DND-41 (cell line): Measurements from ENCODE around the gene MRPS31.

Source experiments
- ATAC-seq: fragments of 200-7000 bp; cut with Tn5 transposase; 3 replicates; pipeline ENCODE4 v1.9.1; 2021; ENCODE audit warnings: low read depth; ENCODE audit not compliant: insufficient read depth
- DNase-seq: peaks from one replicate; pipeline ENCODE4 v3.0.0-alpha.2; 2020
- H2AFZ ChIP-seq: 2 replicates; pipeline ENCODE4 v1.6.0; 2012; ENCODE audit warnings: low read depth, low read length
- H3K27ac ChIP-seq: 2 replicates; pipeline ENCODE4 v1.5.1; 2012; ENCODE audit warnings: low read length, inconsistent platforms
- H3K27me3 ChIP-seq: fragments of 200-600 bp; sonication (generic); 2 replicates; pipeline ENCODE4 v1.6.0; 2012; ENCODE audit warnings: low read length, mild to moderate bottlenecking, inconsistent platforms; ENCODE audit not compliant: insufficient read depth, poor library complexity
- H3K36me3 ChIP-seq: 2 replicates; pipeline ENCODE4 v1.5.1; 2012; ENCODE audit warnings: low read length, inconsistent platforms; ENCODE audit not compliant: insufficient read depth
- H3K4me1 ChIP-seq: 2 replicates; pipeline ENCODE4 v1.5.1; 2012; ENCODE audit warnings: mild to moderate bottlenecking, low read length; ENCODE audit not compliant: insufficient read depth
- H3K4me2 ChIP-seq: 2 replicates; pipeline ENCODE4 v1.6.0; 2012; ENCODE audit warnings: mild to moderate bottlenecking, moderate library complexity, low read length, inconsistent platforms; ENCODE audit not compliant: insufficient read depth
- H3K4me3 ChIP-seq, 2 experiments: fragments of 200-600 bp in 1 of 2; shearing (Covaris generic) in 1 of 2; 2 replicates each; pipeline ENCODE4 v1.5.1; 2012 to 2016; ENCODE audit warnings: inconsistent platforms in 2 of 2, low read length in 2 of 2, mild to moderate bottlenecking in 2 of 2, low read depth in 1 of 2, moderate library complexity in 1 of 2
- H3K79me2 ChIP-seq: 2 replicates; pipeline ENCODE4 v1.6.0; 2012; ENCODE audit warnings: low read length, inconsistent platforms; ENCODE audit not compliant: insufficient read depth
- H3K9ac ChIP-seq: 2 replicates; pipeline ENCODE4 v1.6.0; 2012; ENCODE audit warnings: low read depth, mild to moderate bottlenecking, inconsistent platforms, low read length, moderate library complexity
- H3K9me3 ChIP-seq: 2 replicates; pipeline ENCODE4 v1.5.1; 2012; ENCODE audit warnings: low read length, moderate library complexity, mild to moderate bottlenecking, inconsistent platforms; ENCODE audit not compliant: insufficient read depth, severe bottlenecking
- H4K20me1 ChIP-seq: 2 replicates; pipeline ENCODE4 v1.6.0; 2012; ENCODE audit warnings: low read length; ENCODE audit not compliant: insufficient read depth
- EZH2 ChIP-seq: IDR thresholded peaks from 3 replicates; pipeline ENCODE4 v1.6.1; 2012; ENCODE audit warnings: borderline replicate concordance, low read depth, mild to moderate bottlenecking, moderate library complexity, low read length, inconsistent platforms; ENCODE audit not compliant: severe bottlenecking
- TF ChIP-seq, protein P1 (sequence below): IDR thresholded peaks from 2 replicates; pipeline ENCODE4 v1.5.1; 2012; ENCODE audit warnings: borderline replicate concordance, low read length, moderate library complexity, mild to moderate bottlenecking; ENCODE audit not compliant: poor library complexity, severe bottlenecking; ENCODE audit errors: extremely low read depth

Gene MRPS31

DNA sequence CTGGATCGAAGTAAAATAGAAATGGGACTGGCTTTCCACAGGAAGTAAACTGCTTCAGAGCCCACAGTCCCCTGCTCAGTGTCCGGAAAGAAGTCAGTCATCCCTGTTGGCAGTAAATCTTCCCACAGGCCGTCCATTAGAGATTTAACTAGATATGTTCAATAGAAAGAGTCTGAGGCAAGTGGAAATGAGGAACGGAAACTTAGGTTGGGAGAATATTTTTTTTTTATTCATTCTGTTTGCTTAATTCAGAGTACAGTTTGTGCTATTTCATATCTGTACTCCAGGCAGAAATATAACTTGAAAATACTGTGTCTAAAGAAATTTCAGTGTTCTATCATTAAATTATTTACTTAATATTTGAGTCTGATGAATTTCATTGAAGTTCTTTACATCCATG, 41.1 kb upstream of the MRPS31 start:
- ATAC-seq: no peak
- Histone ChIP-seq H3K27me3 (no peaks in the 10 kb centered on the region), H3K27ac (no peak overlapping the region), H3K4me3 (no peak overlapping the region), H3K4me1 (no peaks in the 10 kb centered on the region), H3K4me2 (no peak overlapping the region), H3K79me2 (no peaks in the 10 kb centered on the region), H3K36me3 (peaks cover 65% of the 10 kb centered on the region), H3K9me3 (peaks cover 4% of the 10 kb centered on the region), H3K9ac (no peak overlapping the region), H2AFZ (no peak overlapping the region), H4K20me1 (no peaks in the 10 kb centered on the region)
- no peak for TF ChIP-seq EZH2
- TF ChIP-seq, protein P1, sequence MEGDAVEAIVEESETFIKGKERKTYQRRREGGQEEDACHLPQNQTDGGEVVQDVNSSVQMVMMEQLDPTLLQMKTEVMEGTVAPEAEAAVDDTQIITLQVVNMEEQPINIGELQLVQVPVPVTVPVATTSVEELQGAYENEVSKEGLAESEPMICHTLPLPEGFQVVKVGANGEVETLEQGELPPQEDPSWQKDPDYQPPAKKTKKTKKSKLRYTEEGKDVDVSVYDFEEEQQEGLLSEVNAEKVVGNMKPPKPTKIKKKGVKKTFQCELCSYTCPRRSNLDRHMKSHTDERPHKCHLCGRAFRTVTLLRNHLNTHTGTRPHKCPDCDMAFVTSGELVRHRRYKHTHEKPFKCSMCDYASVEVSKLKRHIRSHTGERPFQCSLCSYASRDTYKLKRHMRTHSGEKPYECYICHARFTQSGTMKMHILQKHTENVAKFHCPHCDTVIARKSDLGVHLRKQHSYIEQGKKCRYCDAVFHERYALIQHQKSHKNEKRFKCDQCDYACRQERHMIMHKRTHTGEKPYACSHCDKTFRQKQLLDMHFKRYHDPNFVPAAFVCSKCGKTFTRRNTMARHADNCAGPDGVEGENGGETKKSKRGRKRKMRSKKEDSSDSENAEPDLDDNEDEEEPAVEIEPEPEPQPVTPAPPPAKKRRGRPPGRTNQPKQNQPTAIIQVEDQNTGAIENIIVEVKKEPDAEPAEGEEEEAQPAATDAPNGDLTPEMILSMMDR: no peak
- DNase-seq: no peak

DNA sequence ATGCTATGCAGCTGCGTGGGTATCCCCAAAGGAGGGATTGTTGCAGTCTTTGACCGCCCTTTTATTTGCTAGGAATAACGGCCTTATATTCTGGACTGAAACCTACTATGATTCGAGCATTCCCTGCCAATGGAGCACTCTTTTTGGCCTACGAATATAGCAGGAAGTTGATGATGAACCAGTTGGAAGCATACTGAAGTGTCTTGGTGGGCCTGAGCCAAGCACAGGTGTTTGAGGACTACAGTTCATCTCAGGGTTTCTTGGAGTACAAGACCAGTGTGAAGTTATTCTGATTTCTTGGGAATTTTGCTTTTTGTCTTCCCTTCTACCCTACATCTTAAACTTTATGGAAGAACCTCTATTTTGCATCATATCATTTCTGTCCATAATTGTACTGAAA, 38.5 kb upstream of the MRPS31 start:
- H3K9me3 ChIP-seq: peaks cover 2% of the 10 kb centered on the region
- no peak for ATAC-seq
- DNase-seq: no peak
- H3K4me3 ChIP-seq: no peak overlapping the region
- no peaks in the 10 kb centered on the region for H3K27me3 ChIP-seq
- H3K79me2 ChIP-seq: no peaks in the 10 kb centered on the region
- H3K36me3 ChIP-seq: peaks cover 88% of the 10 kb centered on the region
- no peak overlapping the region for H3K4me2 ChIP-seq
- no peak for TF ChIP-seq EZH2
- TF ChIP-seq, protein P1: no peak
- no peaks in the 10 kb centered on the region for H3K4me1 ChIP-seq
- H3K9ac ChIP-seq: no peak overlapping the region
- no peak overlapping the region for H2AFZ ChIP-seq
- H3K27ac ChIP-seq: no peak overlapping the region
- H4K20me1 ChIP-seq: no peaks in the 10 kb centered on the region

DNA sequence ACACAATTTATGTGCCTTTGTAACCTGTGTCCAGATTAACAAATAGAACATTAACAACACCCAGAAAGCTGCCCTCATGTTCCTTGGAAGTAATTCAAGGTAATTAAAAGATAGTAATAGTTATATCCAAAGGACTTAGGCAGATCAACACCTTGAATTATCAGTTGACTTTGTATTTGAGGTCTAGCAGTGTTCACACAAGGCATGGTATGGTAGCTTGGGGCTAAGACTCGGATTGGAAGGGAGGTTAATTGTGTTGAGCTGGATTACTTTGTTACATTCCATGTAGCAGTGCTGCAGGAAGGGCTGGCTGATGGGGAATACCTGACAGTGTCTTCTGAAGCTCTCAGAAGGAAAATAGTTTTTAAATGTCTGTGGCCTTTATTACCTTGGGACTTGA, 35.3 kb upstream of the MRPS31 start:
- Histone ChIP-seq H3K27ac (no peak overlapping the region), H3K9ac (no peak overlapping the region), H4K20me1 (no peaks in the 10 kb centered on the region), H3K4me2 (no peak overlapping the region), H3K4me1 (no peaks in the 10 kb centered on the region), H3K27me3 (no peaks in the 10 kb centered on the region), H3K4me3 (no peak overlapping the region), H3K79me2 (no peaks in the 10 kb centered on the region), H3K9me3 (no peaks in the 10 kb centered on the region), H3K36me3 (peaks cover 87% of the 10 kb centered on the region), H2AFZ (no peak overlapping the region)
- DNase-seq: no peak
- no peak for TF ChIP-seq EZH2
- TF ChIP-seq, protein P1: no peak
- no peak for ATAC-seq

DNA sequence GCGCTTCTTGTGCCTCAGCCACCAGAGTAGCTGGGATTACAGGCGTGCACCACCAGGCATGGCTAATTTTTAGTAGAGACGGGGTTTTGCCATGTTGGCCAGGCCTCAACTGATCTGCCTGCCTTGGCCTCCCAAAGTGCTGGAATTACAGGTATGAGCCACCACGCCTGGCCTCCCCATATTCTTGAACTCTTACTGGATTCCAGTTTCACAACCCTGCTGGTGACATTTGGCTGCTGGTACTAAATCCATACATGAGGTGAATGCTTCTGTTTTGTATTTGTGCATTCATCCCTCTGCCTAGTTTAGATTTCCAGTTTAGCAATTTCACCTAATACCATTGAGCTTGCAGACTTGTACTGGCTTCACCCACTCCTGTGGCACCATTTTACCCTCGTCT, 32.3 kb upstream of the MRPS31 start:
- Histone ChIP-seq H3K9me3 (no peaks in the 10 kb centered on the region), H3K4me3 (no peak overlapping the region), H3K4me1 (peaks cover 8% of the 10 kb centered on the region), H4K20me1 (no peaks in the 10 kb centered on the region), H3K27ac (no peak overlapping the region), H2AFZ (no peak overlapping the region), H3K4me2 (no peak overlapping the region), H3K27me3 (no peaks in the 10 kb centered on the region), H3K36me3 (peaks cover 92% of the 10 kb centered on the region), H3K79me2 (peaks cover 5% of the 10 kb centered on the region; the same call in 1 of the 2 replicates), H3K9ac (no peak overlapping the region)
- DNase-seq (no peak), ATAC-seq (no peak)
- TF ChIP-seq EZH2: no peak
- TF ChIP-seq, protein P1: no peak
